Measurements from ENCODE around the gene GNAS-AS1. TPM values are rescaled to one million over a fixed set of nuclear protein-coding genes. Genes with fewer than 3 reads are reported as not detected.

Gene GNAS-AS1
- total RNA-seq, 1 experiment from 2014 or later: 1.6 TPM

GRCh38 chr20:58800134-58800871 lies 50.4 kb downstream of the GNAS-AS1 start:
- no TSS peak for BruUV-seq (replicated peaks)
- H3K4me1 Mint-ChIP-seq (ENCODE audit: insufficient read depth, unreplicated experiment): no peaks in the 10 kb centered on the region
- H3K4me3 Mint-ChIP-seq (ENCODE audit: unreplicated experiment): no peak overlapping the region
- no peak for TF ChIP-seq CTCF (IDR thresholded peaks at IDR 0.05; ENCODE audit: unreplicated experiment)
- no peak for DNase-seq (ENCODE audit: unreplicated experiment)
- CTCF ChIA-PET: interaction anchor here (0.6 kb wide), 1 partner anchor 364 kb away, joined by 3 read pairs; no protein-coding TSS in a partner anchor
- intact Hi-C loops (cut with micrococcal nuclease): no loop called here
- POLR2A ChIA-PET: no interaction called here
- H3K36me3 Mint-ChIP-seq (ENCODE audit: insufficient read depth, unreplicated experiment): no peaks in the 10 kb centered on the region
- no peak overlapping the region for H3K27ac Mint-ChIP-seq (ENCODE audit: low read depth, unreplicated experiment)
- H3K9me3 Mint-ChIP-seq (ENCODE audit: unreplicated experiment): no peaks in the 10 kb centered on the region
- H3K27me3 Mint-ChIP-seq (ENCODE audit: insufficient read depth, unreplicated experiment): peaks cover 94% of the 10 kb centered on the region

- Mint-ChIP-seq H3K27me3 (ENCODE audit: insufficient read depth, unreplicated experiment) (peaks cover 94% of the 10 kb centered on the region), H3K4me3 (ENCODE audit: unreplicated experiment) (no peak overlapping the region), H3K9me3 (ENCODE audit: unreplicated experiment) (no peaks in the 10 kb centered on the region), H3K4me1 (ENCODE audit: insufficient read depth, unreplicated experiment) (no peaks in the 10 kb centered on the region), H3K36me3 (ENCODE audit: insufficient read depth, unreplicated experiment) (no peaks in the 10 kb centered on the region), H3K27ac (ENCODE audit: low read depth, unreplicated experiment) (no peak overlapping the region)
- DNase-seq (ENCODE audit: unreplicated experiment): no peak
- ChIA-PET CTCF (interaction anchor here (0.5 to 0.7 kb wide), 3 partner anchors 55 to 555 kb away, joined by 3 read pairs; partner anchors contain the start of gene GNAS), POLR2A (no interaction called here)
- intact Hi-C loops (cut with micrococcal nuclease): no loop called here
- TF ChIP-seq CTCF (IDR thresholded peaks at IDR 0.05; ENCODE audit: unreplicated experiment): no peak
- BruUV-seq (replicated peaks): no TSS peak
Measured at GRCh38 chr20:58797371-58798338, 53.0 kb downstream of the GNAS-AS1 start.

- H3K36me3 Mint-ChIP-seq (ENCODE audit: insufficient read depth, unreplicated experiment): no peaks in the 10 kb centered on the region
- no TSS peak for BruUV-seq (replicated peaks)
Measured at GRCh38 chr20:58795923-58796245, 54.8 kb downstream of the GNAS-AS1 start.

More at GRCh38 chr20:58795923-58796245, 54.8 kb downstream of the GNAS-AS1 start:
- intact Hi-C loops (cut with micrococcal nuclease): no loop called here
- POLR2A ChIA-PET: no interaction called here
- Mint-ChIP-seq H3K27ac (ENCODE audit: low read depth, unreplicated experiment) (no peak overlapping the region), H3K9me3 (ENCODE audit: unreplicated experiment) (no peaks in the 10 kb centered on the region), H3K27me3 (ENCODE audit: insufficient read depth, unreplicated experiment) (peaks cover 94% of the 10 kb centered on the region), H3K4me3 (ENCODE audit: unreplicated experiment) (no peak overlapping the region), H3K4me1 (ENCODE audit: insufficient read depth, unreplicated experiment) (no peaks in the 10 kb centered on the region)
- no peak for TF ChIP-seq CTCF (IDR thresholded peaks at IDR 0.05; ENCODE audit: unreplicated experiment)
- DNase-seq (ENCODE audit: unreplicated experiment): no peak
- CTCF ChIA-PET: interaction anchor here (0.6 kb wide), 1 partner anchor 235 kb away, joined by 3 read pairs; no protein-coding TSS in a partner anchor
